ENCODE measurements around the gene WRAP73.

GRCh38 chr1:3632716-3633343 is 17.1 kb downstream of the WRAP73 start:
- TF ChIP-seq CTCF (conservative IDR thresholded peaks at IDR 0.05; ENCODE audit: low read depth, low read length) = no peak
- TF ChIP-seq EZH2 (IDR thresholded peaks at IDR 0.05; ENCODE audit: low read length, unreplicated experiment) = no peak

Measured in PC-3 (cell line).